NCI-H2171 treated with DMSO at 0.1 percent for 48 hours (cell line): ENCODE measurements around the gene NR6A1.

Experiments used
- DNase-seq: peaks from one replicate; lab custom pipeline; 2025; lab: John Stamatoyannopoulos, UW

Gene NR6A1

DNA sequence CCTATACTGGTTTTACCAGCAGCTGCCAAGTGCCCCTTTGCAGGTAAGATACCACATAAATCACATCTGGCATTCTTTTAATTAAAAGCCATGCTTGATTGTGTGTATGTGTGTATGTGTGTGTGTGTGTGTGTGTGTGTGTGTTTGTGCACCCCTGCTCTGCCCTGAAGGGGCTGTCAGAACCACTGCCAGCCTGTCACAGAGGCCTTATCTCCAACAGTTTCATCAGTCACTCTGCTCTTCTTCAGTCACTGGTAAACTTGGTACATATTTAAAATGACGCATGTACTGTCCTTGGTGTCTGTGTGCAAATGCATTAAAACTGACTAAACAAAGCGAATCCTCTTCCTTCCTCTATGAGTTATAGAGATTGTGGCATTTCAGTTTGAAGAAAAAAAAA, 244.9 kb downstream of the NR6A1 start:
- DNase-seq: no peak

DNA sequence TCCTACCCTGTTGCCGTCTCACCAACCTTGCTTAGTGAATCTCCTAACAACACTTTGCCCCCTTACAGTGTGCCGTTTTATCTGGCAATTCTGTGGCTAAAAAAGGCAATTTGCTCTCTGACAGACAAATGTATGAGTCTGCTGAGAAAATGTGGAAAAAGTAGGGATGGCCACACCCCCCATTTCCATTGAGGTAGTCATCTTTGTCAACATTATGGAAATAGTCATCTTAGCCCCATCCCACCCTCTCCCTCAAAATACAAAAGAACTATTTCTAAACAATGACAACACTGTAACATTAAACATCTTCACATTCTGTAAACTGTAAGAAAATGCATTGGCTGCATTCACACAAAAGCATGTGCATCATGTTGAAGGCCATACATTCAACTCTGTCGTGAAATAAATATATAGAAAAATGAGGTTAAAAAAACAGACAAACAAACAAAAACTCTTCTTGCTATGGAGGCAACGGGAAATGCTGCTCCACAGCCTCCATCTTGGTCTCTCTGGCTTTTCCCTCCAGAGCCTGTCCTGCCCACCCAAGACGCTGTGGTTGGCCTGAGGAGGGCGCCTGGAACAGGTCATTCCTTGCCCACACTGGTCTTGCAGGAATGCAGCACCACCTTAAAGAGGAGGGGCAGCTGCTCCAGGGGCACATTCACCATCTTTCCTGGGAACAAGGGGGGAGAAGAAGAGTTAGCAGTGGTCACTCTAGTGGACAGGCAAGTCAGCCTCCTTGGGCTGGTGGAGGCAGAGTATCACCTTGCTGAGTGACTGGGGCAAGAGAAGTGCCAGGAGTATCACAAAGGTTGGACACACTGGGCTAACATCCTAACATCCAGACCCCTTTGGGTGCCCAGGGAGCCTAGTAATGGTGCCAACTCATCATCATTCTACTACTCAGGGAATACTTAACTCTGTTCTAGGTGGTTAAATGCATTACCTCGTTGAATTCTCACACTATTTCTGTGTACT, 248.7 kb downstream of the NR6A1 start:
- no peak for DNase-seq

DNA sequence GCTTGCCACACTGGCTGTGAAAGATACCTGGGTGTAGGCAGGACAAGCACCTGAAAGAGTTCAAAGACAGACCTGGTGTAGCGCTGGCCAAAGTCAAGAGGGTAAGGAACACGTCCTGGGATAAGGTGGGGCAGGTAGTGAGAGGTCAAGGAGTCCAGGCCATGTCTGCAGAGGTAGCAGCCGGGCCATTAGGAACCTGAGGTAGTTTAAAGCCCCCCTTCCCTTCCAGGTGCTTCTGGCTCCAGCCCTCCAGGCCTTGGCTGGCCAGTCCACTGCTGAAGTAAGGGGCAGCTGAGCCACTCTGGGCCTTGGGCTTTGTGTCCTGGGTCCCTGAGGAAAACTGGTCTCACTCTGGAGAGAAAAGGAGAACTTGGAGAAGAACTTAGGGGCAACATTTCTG, 250.0 kb downstream of the NR6A1 start:
- DNase-seq: no peak

GRCh38 chr9:124520206-124520596, 250.9 kb downstream of the NR6A1 start:
- DNase-seq: no peak

- DNase-seq: no peak
These were observed 253.0 kb downstream of the NR6A1 start for GRCh38 chr9:124518116-124518515.

GRCh38 chr9:124517600-124517999, 253.5 kb downstream of the NR6A1 start:
- DNase-seq: no peak

GRCh38 chr9:124514874-124515273, 256.2 kb downstream of the NR6A1 start:
- DNase-seq: no peak

GRCh38 chr9:124514125-124514524, 257.0 kb downstream of the NR6A1 start:
- DNase-seq: no peak

DNA sequence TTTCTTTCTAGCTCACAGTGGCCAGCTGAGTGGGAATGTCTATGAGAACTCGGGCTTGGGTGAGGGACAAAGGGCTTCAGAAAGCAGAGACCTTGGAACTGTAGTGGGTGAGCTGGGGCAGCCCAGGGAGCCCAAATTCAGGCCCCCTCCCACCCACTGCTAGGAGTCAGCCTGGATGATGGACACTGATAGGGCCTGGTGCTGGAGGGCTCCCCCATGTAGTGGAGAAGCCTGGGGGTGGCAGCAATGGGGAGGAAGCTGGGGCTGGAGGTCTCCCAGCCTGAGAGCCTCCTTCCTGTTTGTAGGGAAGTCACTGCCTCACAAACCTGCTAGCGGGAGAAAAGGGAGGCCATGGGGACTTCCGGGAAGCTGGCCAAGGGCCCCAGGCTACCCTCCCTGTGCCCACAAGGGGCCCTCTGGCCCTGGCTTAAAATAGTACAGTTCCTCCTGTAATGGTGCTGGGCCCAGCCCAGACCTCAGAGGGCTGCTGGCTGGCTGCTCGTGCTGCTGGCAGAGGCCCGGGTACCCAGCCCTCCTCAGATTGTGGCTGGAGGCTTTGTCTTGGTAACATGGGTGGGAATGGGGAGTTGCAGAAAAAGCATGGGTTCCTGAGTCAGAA, 257.6 kb downstream of the NR6A1 start:
- DNase-seq: no peak

- no peak for DNase-seq
These were observed 258.3 kb downstream of the NR6A1 start for GRCh38 chr9:124512806-124513204.

GRCh38 chr9:124511891-124512805, 259.0 kb downstream of the NR6A1 start:
- no peak for DNase-seq

DNA sequence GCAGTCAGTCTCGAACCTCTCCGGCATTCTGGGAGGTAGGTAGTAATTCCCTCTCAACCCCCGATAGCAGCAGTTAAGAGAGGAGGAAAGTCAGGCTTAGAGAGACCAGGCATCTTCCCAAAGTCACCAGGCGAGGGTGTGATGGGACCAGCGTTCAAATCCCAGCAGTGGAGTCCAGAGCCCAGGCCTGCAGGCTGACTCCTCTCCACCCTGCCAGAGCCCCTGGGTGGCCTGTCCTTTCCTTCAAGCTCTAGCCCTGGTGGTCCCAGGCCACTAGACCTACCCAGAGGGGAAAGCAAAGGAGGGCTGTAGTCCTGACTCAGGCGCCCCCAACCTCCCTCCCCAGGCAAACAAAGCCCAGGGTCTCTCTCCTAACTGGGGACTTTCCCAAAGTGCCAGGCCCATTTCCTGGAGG, 259.7 kb downstream of the NR6A1 start:
- DNase-seq: no peak

GRCh38 chr9:124510650-124511425, 260.3 kb downstream of the NR6A1 start:
- no peak for DNase-seq

GRCh38 chr9:124507880-124508423, 263.2 kb downstream of the NR6A1 start:
- no peak for DNase-seq

GRCh38 chr9:124506931-124507879, 263.9 kb downstream of the NR6A1 start, which contains the start of gene NR5A1:
TSS of gene NR5A1 (minus strand) at chr9:124507399. CDS start at chr9:124503395, 4,004 bp downstream.
- no peak for DNase-seq

DNA sequence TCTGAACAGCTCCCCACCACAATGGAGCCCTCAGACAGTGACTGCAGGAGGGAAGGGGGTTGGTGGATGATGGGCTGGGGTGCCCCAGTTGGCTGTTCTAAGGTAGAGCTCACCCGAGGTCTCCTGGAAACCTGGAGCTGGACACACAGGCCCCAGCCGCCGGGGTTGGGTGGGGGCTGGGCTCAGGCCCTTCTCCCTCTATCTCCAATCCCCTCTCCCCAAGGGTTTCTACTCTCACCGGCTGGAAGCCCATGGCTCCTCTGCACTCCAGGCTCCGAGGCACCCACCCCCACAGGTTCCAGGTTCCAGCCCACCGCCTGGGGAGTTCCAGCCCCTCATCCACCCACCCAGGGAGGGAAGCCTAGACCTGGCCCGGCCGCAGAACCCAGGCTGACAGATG, 264.7 kb downstream of the NR6A1 start:
- DNase-seq: no peak

- no peak for DNase-seq
These were observed 265.2 kb downstream of the NR6A1 start for GRCh38 chr9:124505901-124506346.

DNA sequence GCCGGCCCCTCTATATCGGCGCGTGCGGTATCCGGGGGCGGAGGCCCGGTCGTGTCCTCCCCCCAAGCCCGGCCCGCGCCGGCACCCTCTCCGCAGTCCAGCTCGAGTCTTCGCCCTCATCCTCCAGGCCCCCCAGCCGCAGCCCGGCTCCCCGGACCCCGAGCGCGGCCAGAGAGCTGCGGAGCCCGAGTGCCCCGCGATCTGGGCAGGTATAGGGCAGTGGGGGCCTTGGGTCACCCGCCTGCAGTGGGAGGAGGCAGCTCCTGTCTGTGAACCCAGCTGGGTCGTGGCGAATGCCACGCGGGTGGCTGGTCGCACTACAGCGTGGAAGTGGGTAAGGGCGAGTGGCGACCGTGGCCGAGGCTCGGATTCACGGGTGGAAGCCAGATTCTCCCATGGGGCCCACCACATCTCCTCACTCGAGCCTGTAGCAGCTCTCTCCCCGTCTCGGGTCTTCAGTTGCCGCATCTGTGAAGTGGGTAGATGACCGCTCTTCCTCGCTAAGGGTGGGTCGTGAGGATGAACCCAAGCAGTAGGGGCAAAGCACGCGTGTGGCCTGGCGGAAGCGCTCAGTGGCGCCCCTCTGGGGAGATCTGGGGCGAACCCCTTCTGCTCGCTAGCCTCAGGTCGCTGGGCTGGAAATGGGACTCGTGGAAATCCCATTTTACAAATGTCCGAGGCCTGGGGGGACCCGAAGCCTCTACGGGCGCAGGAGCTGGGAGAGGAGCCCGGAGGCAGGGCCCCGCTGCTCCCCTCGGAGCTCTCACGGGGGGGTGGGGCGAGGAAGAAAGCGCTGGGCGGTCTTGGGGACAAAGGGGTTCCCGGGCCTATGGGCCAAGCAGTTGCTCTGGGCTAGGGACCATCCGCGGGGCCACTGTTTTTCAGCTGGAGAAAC, 265.9 kb downstream of the NR6A1 start:
- no peak for DNase-seq

- no peak for DNase-seq
These were observed 266.5 kb downstream of the NR6A1 start for GRCh38 chr9:124504530-124505005.
